ENCODE measurements around the gene INO80.

INO80 gene

GRCh38 chr15:41128174-41128902 is 12.3 kb upstream of the INO80 start:
- no peak overlapping the region for H3K4me3 ChIP-seq (replicated peaks; ENCODE audit: low read depth, low read length)
- DNase-seq (ENCODE audit: extremely low read depth, low read depth): no peak
- no peak for TF ChIP-seq CTCF (IDR thresholded peaks at IDR 0.05; ENCODE audit: low read depth, low read length, missing control alignments)

- no peak for TF ChIP-seq CTCF (IDR thresholded peaks at IDR 0.05; ENCODE audit: low read depth, low read length, missing control alignments)
- DNase-seq (ENCODE audit: extremely low read depth, low read depth): no peak
- H3K4me3 ChIP-seq (replicated peaks; ENCODE audit: low read depth, low read length): no peak overlapping the region
These were observed 10.0 kb upstream of the INO80 start for GRCh38 chr15:41125931-41126642.

GRCh38 chr15:41125063-41125669 is 9.1 kb upstream of the INO80 start:
- DNase-seq (ENCODE audit: extremely low read depth, low read depth): no peak
- no peak for TF ChIP-seq CTCF (IDR thresholded peaks at IDR 0.05; ENCODE audit: low read depth, low read length, missing control alignments)
- no peak overlapping the region for H3K4me3 ChIP-seq (replicated peaks; ENCODE audit: low read depth, low read length)

- TF ChIP-seq CTCF (IDR thresholded peaks at IDR 0.05; ENCODE audit: low read depth, low read length, missing control alignments): no peak
- DNase-seq (ENCODE audit: extremely low read depth, low read depth): no peak
- H3K4me3 ChIP-seq (replicated peaks; ENCODE audit: low read depth, low read length): no peak overlapping the region
These were observed 8.0 kb upstream of the INO80 start for GRCh38 chr15:41124058-41124457.

- TF ChIP-seq CTCF (IDR thresholded peaks at IDR 0.05; ENCODE audit: low read depth, low read length, missing control alignments): no peak
- no peak overlapping the region for H3K4me3 ChIP-seq (replicated peaks; ENCODE audit: low read depth, low read length)
These were observed 6.8 kb upstream of the INO80 start for GRCh38 chr15:41122849-41123248.

GRCh38 chr15:41121951-41122350 is 5.9 kb upstream of the INO80 start:
- no peak for DNase-seq (ENCODE audit: extremely low read depth, low read depth)
- no peak for TF ChIP-seq CTCF (IDR thresholded peaks at IDR 0.05; ENCODE audit: low read depth, low read length, missing control alignments)
- no peak overlapping the region for H3K4me3 ChIP-seq (replicated peaks; ENCODE audit: low read depth, low read length)

More at GRCh38 chr15:41122849-41123248, 6.8 kb upstream of the INO80 start:
- DNase-seq (ENCODE audit: extremely low read depth, low read depth): no peak

Measured in HFF-Myc (cell line).